Ammon's horn (tissue), 1 donor: ENCODE results near the gene BMP5.
"Not testable (repeated sequence)": the region's sequence is repeated elsewhere in the genome, so short reads cannot be mapped to it uniquely, and the experiment has no call there.

ENCODE experiments used
- DNase-seq: peaks from one replicate; pipeline ENCODE4 v3.0.0-alpha.2; 2016; ENCODE audit warnings: low spot score

BMP5 gene

DNA sequence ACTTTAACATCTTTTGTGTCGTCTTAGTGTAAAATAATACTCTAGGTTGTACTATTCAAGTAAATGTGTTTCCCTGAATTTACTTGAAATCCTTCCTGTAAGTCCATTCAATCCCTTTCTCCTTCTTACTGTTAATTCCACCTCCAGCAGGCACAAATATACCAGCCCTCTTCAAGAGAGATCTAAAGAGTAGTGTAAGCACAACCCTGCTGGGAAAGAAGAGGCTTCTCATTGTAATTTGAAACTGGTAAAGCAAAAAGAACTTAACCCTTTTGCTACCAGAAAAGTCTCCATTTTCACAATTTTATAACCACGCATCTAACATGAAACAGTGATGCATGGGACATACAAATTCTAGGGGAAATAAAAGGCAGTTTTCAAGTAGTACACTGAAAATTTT is at the start of gene BMP5:
BMP5 (minus strand) TSS at position 191 of the 400 bp plus-strand sequence. CDS start 725 bp downstream, outside the sequence.
- DNase-seq = no peak

DNA sequence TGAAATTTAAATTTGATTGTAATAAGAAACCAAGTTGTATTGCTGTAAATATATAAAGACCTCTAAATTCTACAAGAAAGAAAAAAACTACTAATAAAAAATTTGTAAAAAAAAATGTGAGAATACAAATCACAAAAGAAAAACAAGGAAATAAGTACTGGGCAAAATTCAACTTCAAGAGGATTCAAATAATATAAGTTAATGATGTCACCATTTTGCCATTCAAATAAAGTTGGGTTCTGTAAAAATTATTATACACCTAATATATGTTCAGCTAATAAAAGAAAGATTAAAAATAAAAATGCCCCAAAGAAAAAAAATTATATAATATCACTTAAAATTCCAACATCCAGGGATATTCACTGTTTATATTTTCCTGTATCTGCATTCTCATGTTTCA is 47.0 kb upstream of the BMP5 start:
- DNase-seq = no peak

DNA sequence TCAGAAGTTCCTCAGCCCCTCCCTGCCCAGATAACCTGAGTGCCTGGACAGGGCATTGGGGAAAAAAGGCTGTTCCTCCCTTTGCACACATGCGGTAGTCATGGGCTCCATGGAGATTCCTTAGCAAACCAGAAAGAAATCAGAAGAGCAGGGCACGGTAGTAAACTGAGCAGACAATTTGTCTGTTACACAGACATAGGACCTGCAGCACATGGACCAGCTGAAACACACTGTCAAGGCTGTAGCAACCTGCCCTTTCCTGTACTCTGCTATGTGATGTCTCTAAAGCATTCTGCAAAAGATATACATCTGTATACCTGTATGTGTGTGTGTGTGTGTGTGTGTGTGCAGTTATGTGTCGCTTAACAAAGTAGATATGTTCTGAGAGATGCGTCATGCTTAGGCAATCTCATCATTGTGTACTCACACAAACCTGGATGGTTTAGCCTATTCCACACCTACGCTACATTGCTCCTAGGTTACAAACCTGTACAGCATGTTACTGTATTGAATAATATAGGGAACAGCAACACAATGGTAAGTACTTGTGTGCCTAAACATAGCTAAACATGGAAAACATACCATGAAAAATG is 44.4 kb upstream of the BMP5 start:
- no peak for DNase-seq

DNA sequence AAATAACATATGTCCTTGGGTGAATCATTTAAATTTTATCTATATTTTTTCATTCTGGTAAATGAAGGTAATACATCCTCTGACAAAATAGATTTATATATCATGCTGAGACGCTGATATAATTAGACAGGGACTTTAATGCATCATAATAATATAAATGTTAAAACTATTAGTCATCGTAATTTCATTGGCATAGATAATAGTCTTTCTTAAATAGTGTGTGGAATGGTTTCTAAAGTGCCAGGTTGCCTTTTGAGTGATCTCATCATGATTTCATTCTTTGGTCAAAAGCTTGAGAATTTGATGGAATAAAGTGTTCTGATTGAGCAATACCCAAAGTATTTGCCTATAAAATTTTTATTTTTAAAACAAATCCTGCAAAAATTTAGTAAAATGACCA is 43.2 kb upstream of the BMP5 start:
- no peak for DNase-seq

DNA sequence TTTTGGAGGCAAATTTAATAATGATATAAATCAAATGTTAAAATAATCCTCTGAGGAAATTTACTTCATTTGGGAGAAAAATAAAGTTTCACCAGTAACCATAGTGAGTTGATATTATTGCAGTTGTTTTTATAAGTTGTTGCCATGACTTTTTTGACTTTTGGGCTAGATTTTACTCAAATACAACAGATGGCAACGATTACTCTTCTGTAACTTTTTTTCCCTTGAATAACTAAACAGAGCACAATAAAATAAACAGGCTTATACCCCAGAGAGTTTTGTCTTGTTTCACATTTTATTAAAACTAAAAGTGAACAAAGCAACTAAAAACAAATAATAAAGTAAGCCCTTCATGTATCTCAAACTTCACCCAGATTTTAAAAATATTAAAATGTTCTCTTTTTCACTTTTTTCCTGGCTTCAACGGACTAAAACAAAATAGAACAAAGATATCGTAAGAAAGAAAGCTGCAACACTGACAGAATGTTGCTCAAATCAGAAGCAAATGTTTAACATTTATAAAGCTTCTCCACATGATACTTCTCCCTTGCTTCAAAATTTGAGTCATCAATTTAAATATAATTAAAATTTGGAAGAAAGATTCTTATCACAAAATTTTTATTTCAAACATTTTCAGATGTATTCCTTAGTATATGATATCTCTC is 42.5 kb upstream of the BMP5 start:
- DNase-seq = no peak

DNA sequence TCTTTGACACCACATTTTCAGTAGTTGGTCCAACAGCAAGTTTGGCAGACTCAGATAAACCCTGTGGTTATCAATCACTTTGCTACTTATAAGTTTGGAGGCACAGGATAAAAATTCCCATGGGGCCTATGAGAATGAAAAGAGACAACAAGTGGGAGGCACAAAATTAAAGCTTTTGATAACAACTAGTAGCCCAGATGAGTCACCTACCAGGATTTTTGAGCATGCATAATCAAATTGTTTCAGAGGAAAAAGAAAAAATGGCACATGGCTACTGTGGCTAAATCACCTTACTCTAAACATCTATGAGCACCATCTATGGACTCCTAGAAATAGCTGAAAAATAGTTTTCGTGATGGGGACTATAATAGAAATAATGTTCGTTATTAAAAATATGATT is 40.8 kb upstream of the BMP5 start:
- DNase-seq = no peak

DNA sequence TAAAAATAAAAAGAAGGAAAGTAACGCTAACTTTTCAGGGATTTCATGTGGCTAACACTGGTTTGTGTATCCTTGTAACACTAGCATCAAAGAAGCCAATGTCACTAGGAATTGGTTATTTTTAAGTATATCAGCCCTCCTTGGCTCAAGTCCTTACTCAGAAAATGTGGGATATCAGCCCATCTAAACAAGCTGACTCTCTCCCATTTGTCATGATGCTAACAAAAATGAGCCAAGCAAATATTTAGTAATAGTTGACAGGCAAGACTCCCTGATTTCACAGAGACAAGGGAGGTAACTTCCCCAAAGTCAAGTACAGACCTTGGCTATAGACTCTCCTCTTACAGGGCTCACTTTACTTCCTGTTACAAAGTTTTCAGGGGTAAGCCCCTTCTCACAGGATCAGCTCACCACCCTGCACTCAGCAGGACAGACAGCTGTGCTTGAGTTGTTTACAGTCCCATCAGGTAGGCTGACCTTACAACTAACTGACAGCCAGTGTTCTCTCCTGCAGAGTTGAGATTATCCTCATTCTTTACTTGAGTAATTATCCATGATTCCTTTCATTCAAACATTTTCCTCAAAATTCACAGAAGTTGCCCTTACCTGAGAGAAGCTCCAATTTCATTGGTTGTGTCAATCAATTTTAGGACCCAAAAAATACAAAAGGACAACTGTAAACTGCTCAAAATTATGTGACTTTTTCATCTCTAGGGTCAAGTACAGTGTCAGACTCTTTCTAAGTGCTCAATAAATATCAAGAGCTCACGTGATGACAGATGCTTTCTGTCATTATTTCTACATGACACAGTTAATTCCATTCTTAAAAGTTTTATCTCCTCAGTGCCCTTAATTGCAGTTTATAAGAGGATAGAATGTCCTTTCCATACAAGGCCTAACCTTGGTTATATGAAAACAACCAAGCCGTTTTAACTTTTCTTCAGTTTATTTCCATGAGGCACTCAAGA is 38.1 kb upstream of the BMP5 start:
- no peak for DNase-seq

DNA sequence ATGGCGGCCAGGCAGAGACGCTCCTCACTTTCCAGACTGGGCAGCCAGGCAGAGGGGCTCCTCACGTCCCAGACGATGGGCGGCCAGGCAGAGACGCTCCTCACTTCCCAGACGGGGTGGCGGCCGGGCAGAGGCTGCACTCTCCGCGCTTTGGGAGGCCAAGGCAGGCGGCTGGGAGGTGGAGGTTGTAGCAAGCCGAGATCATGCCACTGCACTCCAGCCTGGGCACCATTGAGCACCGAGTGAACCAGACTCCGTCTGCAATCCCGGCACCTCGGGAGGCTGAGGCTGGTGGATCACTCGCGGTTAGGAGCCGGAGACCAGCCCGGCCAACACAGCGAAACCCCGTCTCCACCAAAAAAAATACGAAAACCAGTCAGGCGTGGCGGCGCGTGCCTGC is 35.1 kb upstream of the BMP5 start:
- DNase-seq = not testable (repeated sequence)

DNA sequence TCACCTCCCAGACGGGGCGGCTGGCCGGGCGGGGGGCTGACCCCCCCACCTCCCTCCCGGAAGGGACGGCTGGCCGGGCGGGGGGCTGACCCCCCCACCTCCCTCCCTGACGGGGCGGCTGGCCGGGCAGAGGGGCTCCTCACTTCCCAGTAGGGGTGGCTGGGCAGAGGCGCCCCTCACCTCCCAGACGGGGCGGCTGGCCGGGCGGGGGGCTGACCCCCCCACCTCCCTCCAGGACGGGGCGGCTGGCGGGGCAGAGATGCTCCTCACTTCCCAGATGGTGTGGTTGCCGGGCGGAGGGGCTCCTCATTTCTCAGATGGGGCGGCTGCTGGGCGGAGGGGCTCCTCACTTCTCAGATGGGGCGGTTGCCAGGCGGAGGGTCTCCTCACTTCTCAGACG is 34.5 kb upstream of the BMP5 start:
- not testable (repeated sequence) for DNase-seq

DNA sequence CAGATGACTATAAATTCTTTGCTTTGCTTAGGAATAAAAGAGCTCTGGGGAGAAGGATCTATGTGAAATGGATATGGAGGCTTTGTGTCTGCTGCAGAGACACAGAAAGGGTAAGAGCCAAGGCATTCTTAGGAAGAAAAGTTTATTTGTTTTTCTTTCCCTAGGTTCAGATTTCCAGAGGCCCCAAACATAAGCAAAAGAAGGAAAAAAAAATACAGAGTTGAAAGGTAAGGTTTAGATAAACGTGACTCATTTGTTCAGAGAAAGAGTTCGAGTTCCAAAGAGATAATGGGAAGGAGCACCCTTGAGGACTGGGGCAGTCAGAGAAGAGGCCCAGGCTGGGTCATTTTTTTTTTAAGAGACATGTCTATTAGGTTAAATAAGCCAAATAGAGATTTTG is 27.4 kb upstream of the BMP5 start:
- DNase-seq = no peak

DNA sequence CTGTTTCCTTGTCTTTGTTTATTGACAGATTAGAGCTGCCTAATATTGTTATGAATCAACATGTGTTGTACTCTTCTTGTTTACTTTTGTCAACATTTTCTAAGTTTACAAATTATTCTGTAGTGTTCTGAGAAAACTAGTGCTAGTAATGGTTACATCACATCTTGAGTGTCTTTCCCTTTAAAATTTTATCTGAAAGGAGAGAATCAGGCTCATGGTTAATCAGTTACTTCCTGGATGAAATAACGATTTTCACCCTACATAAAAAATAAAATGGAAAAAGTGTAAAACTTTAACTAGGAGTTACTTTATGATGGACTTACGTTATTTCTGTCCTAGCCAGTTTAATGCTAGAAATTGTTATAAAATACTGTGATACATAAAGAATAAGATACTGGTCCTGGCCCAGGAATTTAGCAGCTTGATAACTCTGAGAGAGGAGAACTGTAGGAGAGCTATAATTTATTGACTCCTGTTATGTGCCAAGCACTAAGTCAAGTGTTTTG is 26.4 kb upstream of the BMP5 start:
- no peak for DNase-seq

DNA sequence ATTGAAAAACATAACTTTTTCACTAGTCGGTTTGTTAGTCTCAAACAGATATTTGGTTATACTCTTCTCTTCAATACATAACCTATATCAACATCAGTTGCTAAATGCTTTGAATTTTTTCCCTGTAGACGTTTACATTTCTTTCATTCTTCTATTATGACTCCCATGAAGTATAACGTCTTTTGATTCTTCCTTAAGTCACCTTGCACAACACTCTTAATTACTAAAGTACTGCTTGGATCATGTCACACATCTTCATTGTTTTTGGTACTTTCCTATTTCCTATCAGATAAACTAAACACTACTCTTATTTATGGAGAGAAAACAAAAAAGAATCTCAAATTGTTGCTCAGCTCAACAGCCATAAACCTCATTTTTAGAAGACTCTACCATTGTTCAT is 23.0 kb upstream of the BMP5 start:
- no peak for DNase-seq

DNA sequence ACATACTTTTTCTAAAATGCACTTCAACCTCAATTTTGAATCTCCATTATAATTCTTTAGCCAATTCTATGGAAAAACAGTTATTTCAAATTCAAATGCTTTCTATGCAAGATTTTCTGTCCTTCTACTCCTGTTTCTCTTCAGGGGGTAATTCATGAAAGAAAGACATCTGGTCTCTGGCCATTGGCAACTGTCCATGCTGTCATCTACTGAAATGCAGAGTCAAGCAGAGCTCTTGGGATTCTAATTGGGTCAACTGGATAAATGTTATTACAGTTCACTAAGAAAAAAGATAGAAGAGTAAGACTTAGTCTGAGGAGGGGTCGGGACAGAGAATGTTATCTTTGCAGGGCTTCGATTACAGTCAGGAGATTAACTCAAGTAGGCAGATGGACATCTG is 22.0 kb upstream of the BMP5 start:
- DNase-seq = no peak

DNA sequence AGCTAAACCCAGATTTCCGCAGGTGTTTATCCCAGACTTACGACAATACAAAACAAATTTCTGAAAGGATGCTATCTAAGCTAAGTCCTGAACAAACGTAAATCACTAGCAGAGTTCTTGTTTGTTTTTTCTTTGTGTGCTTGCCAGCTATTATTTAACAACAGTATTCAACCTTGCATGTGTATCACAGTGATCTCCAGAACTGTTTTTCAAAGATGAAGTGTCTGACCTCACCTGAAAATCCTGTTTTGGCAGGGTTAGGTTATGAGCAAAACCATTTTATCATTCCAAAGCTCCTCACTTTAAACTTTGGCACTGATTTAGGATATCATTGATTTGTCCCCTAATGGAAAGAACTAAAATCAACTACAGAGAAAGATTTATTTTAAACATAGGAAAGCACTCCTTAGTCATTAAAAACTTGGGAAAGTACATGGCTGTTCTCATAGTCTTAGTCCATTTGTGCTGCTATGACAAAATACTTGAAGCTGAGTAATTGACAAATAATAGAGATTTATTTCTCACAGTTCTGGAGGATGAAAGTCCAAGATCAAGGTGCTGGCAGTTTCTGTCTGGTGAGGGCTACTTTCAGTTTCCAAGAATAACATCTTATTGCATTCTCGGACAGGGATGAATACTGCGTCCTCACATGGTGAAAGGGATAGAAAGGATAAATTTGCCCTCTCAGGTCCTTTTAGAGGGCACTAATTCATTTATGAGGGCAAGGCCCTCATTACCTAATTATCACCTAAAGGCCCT is 20.8 kb upstream of the BMP5 start:
- no peak for DNase-seq

DNA sequence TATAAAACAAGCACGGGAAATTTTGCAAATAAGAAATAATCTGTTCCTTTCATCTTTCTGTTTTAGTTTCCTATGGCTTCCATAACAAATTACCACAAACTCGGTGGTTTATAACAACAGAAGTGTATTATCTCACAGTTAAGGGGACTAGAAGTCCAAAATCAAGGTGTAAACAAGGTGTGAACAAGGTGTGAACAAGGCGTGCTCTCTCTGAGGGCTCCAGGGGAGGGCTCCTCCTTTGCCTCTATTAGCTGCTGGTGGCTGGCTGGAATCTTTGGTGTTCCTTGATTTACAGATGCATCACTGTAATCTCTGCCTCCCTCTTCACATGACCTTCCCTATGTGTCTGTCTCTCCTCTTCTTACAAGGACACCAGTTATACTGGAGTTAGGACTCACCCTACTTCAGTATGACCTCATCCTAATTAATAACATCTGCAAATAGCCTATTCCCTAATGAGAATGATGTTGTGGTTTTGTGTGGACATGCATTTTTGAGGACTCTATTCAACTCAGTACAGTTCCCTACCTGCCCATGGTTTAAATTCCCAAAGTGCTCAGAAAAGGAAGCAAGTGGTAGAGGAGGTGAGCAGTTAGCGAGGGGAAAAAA is 17.5 kb upstream of the BMP5 start:
- no peak for DNase-seq

DNA sequence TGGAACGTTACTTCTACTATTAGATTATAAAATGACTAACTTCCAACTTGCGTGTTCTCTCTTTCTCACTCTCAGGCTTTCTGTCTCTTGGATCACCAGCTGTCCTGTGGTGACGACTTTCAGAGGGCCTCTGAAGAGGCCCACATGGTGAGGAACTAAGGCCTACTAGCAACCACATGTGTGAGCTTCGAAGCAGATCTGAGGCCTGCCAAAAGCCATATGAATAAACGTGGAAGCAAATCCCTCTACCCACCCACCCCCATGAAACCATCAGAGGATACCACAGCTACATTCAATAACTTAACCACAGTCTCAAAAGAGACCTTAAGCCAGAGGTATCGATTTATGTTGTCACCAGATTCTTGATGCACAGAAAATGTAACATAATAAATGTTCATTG is 13.5 kb upstream of the BMP5 start:
- no peak for DNase-seq

DNA sequence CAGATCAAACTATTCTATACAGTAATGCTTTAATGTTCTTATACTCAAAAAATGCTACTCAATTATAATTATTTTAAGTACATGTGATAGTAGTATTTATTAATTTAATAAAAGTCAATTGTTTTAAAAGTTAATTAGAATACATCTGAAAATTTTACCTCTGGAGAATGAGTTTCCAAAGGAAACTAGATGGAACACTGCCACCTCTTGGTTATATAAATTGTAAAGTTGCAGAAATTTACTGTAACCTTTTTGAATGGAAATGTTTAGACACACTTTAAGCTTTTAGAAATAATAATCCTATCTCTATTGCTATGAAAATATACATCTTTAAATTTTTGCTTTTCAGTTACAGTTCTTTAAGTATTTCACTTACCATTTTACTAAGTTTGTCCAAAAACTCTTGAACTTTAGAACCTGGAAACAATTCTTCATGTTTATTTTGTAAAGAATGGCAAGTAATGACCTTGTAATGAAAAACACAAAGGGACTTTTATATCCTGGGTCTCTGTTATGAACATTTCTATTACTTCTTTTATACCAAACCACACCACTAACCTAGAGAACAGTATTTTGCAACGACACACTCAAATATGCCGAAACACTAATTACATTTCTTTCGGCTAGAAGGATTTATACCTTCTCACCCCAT is 10.9 kb upstream of the BMP5 start:
- no peak for DNase-seq

DNA sequence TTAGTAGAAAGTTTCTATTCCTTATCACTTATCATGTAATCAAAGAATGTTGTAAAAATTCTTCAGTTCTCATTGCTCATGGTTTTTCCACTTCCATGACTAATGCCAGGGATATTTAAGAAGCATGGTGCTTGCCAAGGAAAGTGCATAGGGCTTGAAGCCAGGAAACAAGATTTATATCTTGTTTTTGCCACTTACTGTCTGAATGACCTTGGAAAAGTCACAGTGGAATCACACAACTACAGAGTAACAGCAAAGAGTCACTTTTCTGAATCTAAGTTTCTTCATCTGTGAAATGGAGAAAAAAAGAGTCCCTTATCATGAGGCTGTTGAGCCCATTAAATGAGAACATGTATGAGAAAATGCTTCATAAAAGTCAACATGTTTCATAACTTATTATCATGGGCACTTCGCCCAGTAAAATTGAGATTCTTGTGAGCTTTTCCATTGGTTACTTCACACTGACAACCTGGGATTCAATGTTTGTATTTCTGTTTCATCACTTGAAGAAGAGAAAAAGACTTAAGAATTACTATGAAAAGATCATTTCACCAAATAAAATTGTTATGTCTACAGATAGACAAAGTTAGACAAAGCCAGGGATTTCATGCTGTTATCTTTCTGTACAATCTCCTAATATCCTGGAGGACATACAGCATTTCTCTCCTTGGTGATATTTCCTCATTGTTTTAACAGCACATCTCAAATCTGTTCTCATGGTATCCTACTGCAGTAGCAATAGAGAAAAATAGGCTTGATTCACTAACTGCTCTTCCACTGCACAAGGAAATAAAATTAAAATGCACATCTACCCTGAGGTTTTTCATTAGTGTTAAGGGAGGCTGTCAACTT is 7.6 kb upstream of the BMP5 start:
- DNase-seq = no peak

DNA sequence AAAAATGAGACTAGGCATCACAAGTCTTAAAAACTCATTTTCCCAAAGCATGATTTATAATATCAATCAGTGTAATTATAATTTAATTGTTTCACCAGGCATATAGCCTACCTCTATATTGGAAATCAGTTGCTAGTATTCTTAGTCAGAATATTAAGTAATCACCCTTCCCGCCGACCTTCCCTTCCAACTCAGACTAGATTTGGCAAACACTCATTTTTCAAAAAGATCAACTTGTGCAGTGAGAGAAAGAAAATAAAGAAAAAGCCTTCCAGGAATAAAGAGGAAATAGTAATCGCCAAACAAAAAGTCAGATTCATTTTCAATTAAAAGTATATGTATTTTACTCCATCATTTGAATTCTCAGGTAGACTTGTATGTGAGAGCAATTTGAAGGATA is 1.9 kb upstream of the BMP5 start:
- DNase-seq = no peak

DNA sequence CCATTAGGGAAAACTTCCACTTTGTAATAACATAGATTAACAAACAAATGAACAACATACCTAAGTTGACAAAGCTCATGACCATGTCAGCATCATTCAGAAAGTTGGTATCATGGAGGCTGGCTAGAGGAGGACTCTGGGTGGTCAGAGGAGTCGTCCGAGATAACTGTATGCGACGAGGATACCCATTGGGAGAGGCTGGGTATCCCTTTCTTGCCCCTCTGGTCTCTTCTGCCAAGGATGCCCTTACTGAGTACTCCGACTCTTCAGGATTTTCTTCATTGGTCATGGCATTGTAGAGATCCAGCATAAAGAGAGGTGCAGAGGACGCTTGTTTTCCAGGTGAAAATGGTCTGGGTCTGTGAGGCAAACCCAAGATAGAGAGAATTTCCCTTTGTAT is 1.1 kb downstream of the BMP5 start:
- DNase-seq = no peak
